KMS-11 (cell line): ENCODE data around the gene SIX4.

Experiments
- H2AFZ ChIP-seq: fragments of 200-600 bp; sonication (generic); 2 replicates; pipeline ENCODE4 v1.6.1; 2016; ENCODE audit warnings: antibody characterized with exemption, mixed run types, low read depth
- H3K27ac ChIP-seq: fragments of 200-600 bp; sonication (generic); 2 replicates; pipeline ENCODE4 v1.6.1; 2016; ENCODE audit warnings: mild to moderate bottlenecking, mixed run types
- H3K27me3 ChIP-seq: fragments of 200-600 bp; sonication (generic); 2 replicates; pipeline ENCODE4 v1.6.1; 2017; ENCODE audit warnings: mild to moderate bottlenecking, low read depth, mixed run types, moderate library complexity; ENCODE audit not compliant: insufficient read depth
- H3K36me3 ChIP-seq: fragments of 200-600 bp; sonication (generic); 2 replicates; pipeline ENCODE4 v1.6.1; 2017; ENCODE audit warnings: mild to moderate bottlenecking, mixed run types; ENCODE audit not compliant: insufficient read depth
- H3K4me1 ChIP-seq: fragments of 200-600 bp; sonication (generic); 2 replicates; pipeline ENCODE4 v1.6.1; 2016; ENCODE audit warnings: mild to moderate bottlenecking, low read depth, mixed run types; ENCODE audit not compliant: poor library complexity, severe bottlenecking
- H3K4me2 ChIP-seq: fragments of 200-600 bp; sonication (generic); 2 replicates; pipeline ENCODE4 v1.7.0; 2016; ENCODE audit warnings: mild to moderate bottlenecking, mixed run types
- H3K4me3 ChIP-seq: fragments of 200-600 bp; sonication (generic); IDR thresholded peaks from 2 replicates; pipeline ENCODE4 v1.6.1; 2017; ENCODE audit warnings: low read depth, low read length, mixed read lengths; ENCODE audit not compliant: insufficient read depth
- H3K79me2 ChIP-seq: fragments of 200-600 bp; sonication (generic); 2 replicates; pipeline ENCODE4 v1.6.1; 2016; ENCODE audit warnings: low read depth, mixed run types; ENCODE audit not compliant: insufficient read depth
- H3K9ac ChIP-seq: fragments of 200-600 bp; sonication (generic); 2 replicates; pipeline ENCODE4 v1.6.1; 2016; ENCODE audit warnings: mild to moderate bottlenecking, mixed run types
- H4K20me1 ChIP-seq: fragments of 200-600 bp; sonication (generic); 2 replicates; pipeline ENCODE4 v1.6.1; 2016; ENCODE audit warnings: mild to moderate bottlenecking, mixed run types; ENCODE audit not compliant: insufficient read depth
- CTCF ChIP-seq: fragments of 200-600 bp; sonication (generic); conservative IDR thresholded peaks from 2 replicates; pipeline ENCODE4 v1.6.1; 2017; ENCODE audit warnings: low read depth, mild to moderate bottlenecking, antibody characterized with exemption, low read length, moderate library complexity, mixed read lengths

The SIX4 gene

GRCh38 chr14:60720962-60721325 is 3.2 kb downstream of the SIX4 start:
- no peak overlapping the region for H3K9ac ChIP-seq
- H3K4me1 ChIP-seq: peaks cover 3% of the 10 kb centered on the region
- no peak overlapping the region for H2AFZ ChIP-seq
- no peak overlapping the region for H3K4me3 ChIP-seq
- no peaks in the 10 kb centered on the region for H3K27me3 ChIP-seq
- no peaks in the 10 kb centered on the region for H3K36me3 ChIP-seq
- no peaks in the 10 kb centered on the region for H4K20me1 ChIP-seq
- no peak overlapping the region for H3K27ac ChIP-seq
- H3K4me2 ChIP-seq: no peak overlapping the region
- H3K79me2 ChIP-seq: peaks cover 8% of the 10 kb centered on the region; the same call in 1 of the 2 replicates
- TF ChIP-seq CTCF: no peak

GRCh38 chr14:60720391-60720790 is 3.8 kb downstream of the SIX4 start:
- peaks cover 8% of the 10 kb centered on the region; the same call in 1 of the 2 replicates for H3K79me2 ChIP-seq
- H3K27me3 ChIP-seq: no peaks in the 10 kb centered on the region

GRCh38 chr14:60713513-60713912 is 10.6 kb downstream of the SIX4 start:
- Histone ChIP-seq H3K9ac (no peak overlapping the region), H3K4me1 (no peaks in the 10 kb centered on the region), H3K27ac (no peak overlapping the region), H4K20me1 (no peaks in the 10 kb centered on the region), H3K4me2 (no peak overlapping the region), H3K36me3 (no peaks in the 10 kb centered on the region), H3K27me3 (no peaks in the 10 kb centered on the region), H3K4me3 (no peak overlapping the region), H2AFZ (no peak overlapping the region), H3K79me2 (no peaks in the 10 kb centered on the region)
- TF ChIP-seq CTCF: no peak

More at GRCh38 chr14:60720391-60720790, 3.8 kb downstream of the SIX4 start:
- H3K36me3 ChIP-seq: no peaks in the 10 kb centered on the region
- H3K4me2 ChIP-seq: no peak overlapping the region
- H3K4me1 ChIP-seq: peaks cover 3% of the 10 kb centered on the region
- no peak overlapping the region for H2AFZ ChIP-seq
- no peak overlapping the region for H3K9ac ChIP-seq
- no peak overlapping the region for H3K4me3 ChIP-seq
- TF ChIP-seq CTCF: no peak
- no peaks in the 10 kb centered on the region for H4K20me1 ChIP-seq
- H3K27ac ChIP-seq: no peak overlapping the region

GRCh38 chr14:60710494-60710893 is 13.7 kb downstream of the SIX4 start:
- H4K20me1 ChIP-seq: no peaks in the 10 kb centered on the region
- H2AFZ ChIP-seq: no peak overlapping the region
- no peaks in the 10 kb centered on the region for H3K36me3 ChIP-seq
- no peak for TF ChIP-seq CTCF
- H3K4me3 ChIP-seq: no peak overlapping the region
- H3K27me3 ChIP-seq: no peaks in the 10 kb centered on the region
- no peaks in the 10 kb centered on the region for H3K4me1 ChIP-seq
- no peak overlapping the region for H3K4me2 ChIP-seq
- no peak overlapping the region for H3K9ac ChIP-seq
- no peak overlapping the region for H3K27ac ChIP-seq
- no peaks in the 10 kb centered on the region for H3K79me2 ChIP-seq

GRCh38 chr14:60707858-60708257 is 16.3 kb downstream of the SIX4 start:
- Histone ChIP-seq H3K36me3 (no peaks in the 10 kb centered on the region), H3K9ac (no peak overlapping the region)

More at GRCh38 chr14:60707858-60708257, 16.3 kb downstream of the SIX4 start:
- Histone ChIP-seq H2AFZ (no peak overlapping the region), H4K20me1 (no peaks in the 10 kb centered on the region), H3K4me1 (no peaks in the 10 kb centered on the region), H3K27ac (no peak overlapping the region), H3K4me3 (no peak overlapping the region), H3K27me3 (no peaks in the 10 kb centered on the region), H3K4me2 (no peak overlapping the region), H3K79me2 (no peaks in the 10 kb centered on the region)
- TF ChIP-seq CTCF: no peak
